ENCODE measurements around the gene IFT43.

Gene IFT43

GRCh38 chr14:76019676-76020075 is 34.1 kb downstream of the IFT43 start:
- Histone ChIP-seq H3K23ac (ENCODE audit: low read length) (no peak overlapping the region), H2AK5ac (ENCODE audit: low read length) (no peak overlapping the region), H3K4me3 (ENCODE audit: low read length) (no peak overlapping the region), H3K27me3 (ENCODE audit: insufficient read depth, low read length, poor library complexity) (no peaks in the 10 kb centered on the region), H3K4me1 (ENCODE audit: control insufficient read depth, low read depth, low read length) (no peaks in the 10 kb centered on the region), H3K4ac (ENCODE audit: low read depth, low read length) (no peak overlapping the region), H3K18ac (ENCODE audit: low read length) (no peak overlapping the region), H4K5ac (ENCODE audit: low read length) (no peak overlapping the region), H3K4me2 (ENCODE audit: low read length) (no peak overlapping the region), H3K79me2 (ENCODE audit: control insufficient read depth, insufficient read depth, low read length) (no peaks in the 10 kb centered on the region), H3K56ac (ENCODE audit: low read length) (no peak overlapping the region), H3K27ac (ENCODE audit: low read depth, low read length) (no peak overlapping the region), H3K79me1 (ENCODE audit: low read length) (no peaks in the 10 kb centered on the region), H2BK15ac (replicated peaks; ENCODE audit: low read depth) (no peak overlapping the region), H3K9ac (ENCODE audit: low read length) (no peak overlapping the region), H3K36me3 (ENCODE audit: control insufficient read depth, insufficient read depth, low read length) (no peaks in the 10 kb centered on the region), H2BK5ac (ENCODE audit: low read length) (no peak overlapping the region), H4K8ac (ENCODE audit: low read depth, low read length) (no peak overlapping the region), H2BK120ac (ENCODE audit: low read depth, low read length) (no peak overlapping the region)
- no peak for DNase-seq
- no CpG with 5 or more reads among the region's 2 CpGs for WGBS (ENCODE audit: extremely low coverage, insufficient coverage, low lambda C conversion rate)

- Histone ChIP-seq H4K8ac (ENCODE audit: low read depth, low read length) (no peak overlapping the region), H2BK120ac (ENCODE audit: low read depth, low read length) (no peak overlapping the region), H3K23ac (ENCODE audit: low read length) (no peak overlapping the region), H3K9ac (ENCODE audit: low read length) (no peak overlapping the region), H3K27me3 (ENCODE audit: insufficient read depth, low read length, poor library complexity) (no peaks in the 10 kb centered on the region), H3K4me3 (ENCODE audit: low read length) (no peak overlapping the region), H2BK5ac (ENCODE audit: low read length) (no peak overlapping the region), H3K4me1 (ENCODE audit: control insufficient read depth, low read depth, low read length) (no peaks in the 10 kb centered on the region), H3K56ac (ENCODE audit: low read length) (no peak overlapping the region), H3K79me2 (ENCODE audit: control insufficient read depth, insufficient read depth, low read length) (no peaks in the 10 kb centered on the region), H3K4ac (ENCODE audit: low read depth, low read length) (no peak overlapping the region), H3K18ac (ENCODE audit: low read length) (no peak overlapping the region), H2BK15ac (replicated peaks; ENCODE audit: low read depth) (no peak overlapping the region), H3K4me2 (ENCODE audit: low read length) (no peak overlapping the region), H3K79me1 (ENCODE audit: low read length) (no peaks in the 10 kb centered on the region), H3K27ac (ENCODE audit: low read depth, low read length) (no peak overlapping the region), H3K36me3 (ENCODE audit: control insufficient read depth, insufficient read depth, low read length) (no peaks in the 10 kb centered on the region), H4K5ac (ENCODE audit: low read length) (no peak overlapping the region), H2AK5ac (ENCODE audit: low read length) (no peak overlapping the region)
- no peak for DNase-seq
- WGBS (ENCODE audit: extremely low coverage, insufficient coverage, low lambda C conversion rate) = no CpG with 5 or more reads among the region's 2 CpGs
These were observed 37.4 kb downstream of the IFT43 start for GRCh38 chr14:76022991-76023390.

GRCh38 chr14:76023757-76024156 is 38.2 kb downstream of the IFT43 start:
- WGBS (ENCODE audit: extremely low coverage, insufficient coverage, low lambda C conversion rate) = no CpG with 5 or more reads among the region's 1 CpG
- no peak overlapping the region for H3K27ac ChIP-seq (ENCODE audit: low read depth, low read length)
- no peak overlapping the region for H2BK5ac ChIP-seq (ENCODE audit: low read length)
- no peak overlapping the region for H2BK120ac ChIP-seq (ENCODE audit: low read depth, low read length)
- no peak overlapping the region for H4K5ac ChIP-seq (ENCODE audit: low read length)
- no peak overlapping the region for H2AK5ac ChIP-seq (ENCODE audit: low read length)
- no peak overlapping the region for H3K18ac ChIP-seq (ENCODE audit: low read length)
- no peaks in the 10 kb centered on the region for H3K4me1 ChIP-seq (ENCODE audit: control insufficient read depth, low read depth, low read length)
- no peak overlapping the region for H3K4me2 ChIP-seq (ENCODE audit: low read length)
- H3K36me3 ChIP-seq (ENCODE audit: control insufficient read depth, insufficient read depth, low read length) = no peaks in the 10 kb centered on the region
- no peak overlapping the region for H3K23ac ChIP-seq (ENCODE audit: low read length)
- H4K8ac ChIP-seq (ENCODE audit: low read depth, low read length) = no peak overlapping the region
- H3K79me1 ChIP-seq (ENCODE audit: low read length) = no peaks in the 10 kb centered on the region
- H3K27me3 ChIP-seq (ENCODE audit: insufficient read depth, low read length, poor library complexity) = no peaks in the 10 kb centered on the region
- H3K79me2 ChIP-seq (ENCODE audit: control insufficient read depth, insufficient read depth, low read length) = no peaks in the 10 kb centered on the region
- H3K4me3 ChIP-seq (ENCODE audit: low read length) = no peak overlapping the region
- H3K4ac ChIP-seq (ENCODE audit: low read depth, low read length) = no peak overlapping the region
- no peak overlapping the region for H3K9ac ChIP-seq (ENCODE audit: low read length)
- no peak for DNase-seq
- no peak overlapping the region for H2BK15ac ChIP-seq (replicated peaks; ENCODE audit: low read depth)
- no peak overlapping the region for H3K56ac ChIP-seq (ENCODE audit: low read length)

- DNase-seq = no peak
- no peak overlapping the region for H2BK5ac ChIP-seq (ENCODE audit: low read length)
- no peak overlapping the region for H3K23ac ChIP-seq (ENCODE audit: low read length)
- H2BK120ac ChIP-seq (ENCODE audit: low read depth, low read length) = no peak overlapping the region
- no peaks in the 10 kb centered on the region for H3K4me1 ChIP-seq (ENCODE audit: control insufficient read depth, low read depth, low read length)
- no peaks in the 10 kb centered on the region for H3K27me3 ChIP-seq (ENCODE audit: insufficient read depth, low read length, poor library complexity)
- H3K36me3 ChIP-seq (ENCODE audit: control insufficient read depth, insufficient read depth, low read length) = no peaks in the 10 kb centered on the region
- no peak overlapping the region for H3K4ac ChIP-seq (ENCODE audit: low read depth, low read length)
- no peak overlapping the region for H3K9ac ChIP-seq (ENCODE audit: low read length)
- no peak overlapping the region for H3K18ac ChIP-seq (ENCODE audit: low read length)
- H3K27ac ChIP-seq (ENCODE audit: low read depth, low read length) = no peak overlapping the region
- no peak overlapping the region for H3K4me3 ChIP-seq (ENCODE audit: low read length)
- no peak overlapping the region for H3K4me2 ChIP-seq (ENCODE audit: low read length)
- no CpG with 5 or more reads among the region's 4 CpGs for WGBS (ENCODE audit: extremely low coverage, insufficient coverage, low lambda C conversion rate)
- H4K5ac ChIP-seq (ENCODE audit: low read length) = no peak overlapping the region
- no peaks in the 10 kb centered on the region for H3K79me1 ChIP-seq (ENCODE audit: low read length)
- H2AK5ac ChIP-seq (ENCODE audit: low read length) = no peak overlapping the region
- no peak overlapping the region for H2BK15ac ChIP-seq (replicated peaks; ENCODE audit: low read depth)
- H3K56ac ChIP-seq (ENCODE audit: low read length) = no peak overlapping the region
- H3K79me2 ChIP-seq (ENCODE audit: control insufficient read depth, insufficient read depth, low read length) = no peaks in the 10 kb centered on the region
- no peak overlapping the region for H4K8ac ChIP-seq (ENCODE audit: low read depth, low read length)
These were observed 38.8 kb downstream of the IFT43 start for GRCh38 chr14:76024211-76024907.

GRCh38 chr14:76034566-76034965 is 49.0 kb downstream of the IFT43 start:
- no CpG with 5 or more reads among the region's 3 CpGs for WGBS (ENCODE audit: extremely low coverage, insufficient coverage, low lambda C conversion rate)
- Histone ChIP-seq H3K9ac (ENCODE audit: low read length) (no peak overlapping the region), H3K79me2 (ENCODE audit: control insufficient read depth, insufficient read depth, low read length) (no peaks in the 10 kb centered on the region), H3K4me3 (ENCODE audit: low read length) (no peak overlapping the region), H3K4ac (ENCODE audit: low read depth, low read length) (no peak overlapping the region), H2BK5ac (ENCODE audit: low read length) (no peak overlapping the region), H4K5ac (ENCODE audit: low read length) (no peak overlapping the region), H3K36me3 (ENCODE audit: control insufficient read depth, insufficient read depth, low read length) (no peaks in the 10 kb centered on the region), H2BK15ac (replicated peaks; ENCODE audit: low read depth) (no peak overlapping the region), H3K4me2 (ENCODE audit: low read length) (no peak overlapping the region), H3K56ac (ENCODE audit: low read length) (no peak overlapping the region), H3K79me1 (ENCODE audit: low read length) (no peaks in the 10 kb centered on the region), H3K27ac (ENCODE audit: low read depth, low read length) (no peak overlapping the region), H4K8ac (ENCODE audit: low read depth, low read length) (no peak overlapping the region), H2AK5ac (ENCODE audit: low read length) (no peak overlapping the region), H3K23ac (ENCODE audit: low read length) (no peak overlapping the region), H3K18ac (ENCODE audit: low read length) (no peak overlapping the region), H3K4me1 (ENCODE audit: control insufficient read depth, low read depth, low read length) (peaks cover 3% of the 10 kb centered on the region), H3K27me3 (ENCODE audit: insufficient read depth, low read length, poor library complexity) (no peaks in the 10 kb centered on the region), H2BK120ac (ENCODE audit: low read depth, low read length) (no peak overlapping the region)
- DNase-seq = no peak

- Histone ChIP-seq H3K4me3 (ENCODE audit: low read length) (no peak overlapping the region), H2AK5ac (ENCODE audit: low read length) (no peak overlapping the region)
These were observed 55.1 kb downstream of the IFT43 start for GRCh38 chr14:76040704-76041103.

More at GRCh38 chr14:76040704-76041103, 55.1 kb downstream of the IFT43 start:
- no peak overlapping the region for H2BK120ac ChIP-seq (ENCODE audit: low read depth, low read length)
- H3K56ac ChIP-seq (ENCODE audit: low read length) = no peak overlapping the region
- H4K8ac ChIP-seq (ENCODE audit: low read depth, low read length) = no peak overlapping the region
- DNase-seq = no peak
- H3K4me2 ChIP-seq (ENCODE audit: low read length) = no peak overlapping the region
- H3K9ac ChIP-seq (ENCODE audit: low read length) = no peak overlapping the region
- WGBS (ENCODE audit: extremely low coverage, insufficient coverage, low lambda C conversion rate) = no CpG with 5 or more reads among the region's 3 CpGs
- H3K18ac ChIP-seq (ENCODE audit: low read length) = no peak overlapping the region
- H3K27me3 ChIP-seq (ENCODE audit: insufficient read depth, low read length, poor library complexity) = no peaks in the 10 kb centered on the region
- H3K27ac ChIP-seq (ENCODE audit: low read depth, low read length) = no peak overlapping the region
- H2BK5ac ChIP-seq (ENCODE audit: low read length) = no peak overlapping the region
- H3K4me1 ChIP-seq (ENCODE audit: control insufficient read depth, low read depth, low read length) = no peaks in the 10 kb centered on the region
- H3K36me3 ChIP-seq (ENCODE audit: control insufficient read depth, insufficient read depth, low read length) = no peaks in the 10 kb centered on the region
- no peak overlapping the region for H4K5ac ChIP-seq (ENCODE audit: low read length)
- no peaks in the 10 kb centered on the region for H3K79me1 ChIP-seq (ENCODE audit: low read length)
- no peaks in the 10 kb centered on the region for H3K79me2 ChIP-seq (ENCODE audit: control insufficient read depth, insufficient read depth, low read length)
- no peak overlapping the region for H3K23ac ChIP-seq (ENCODE audit: low read length)
- no peak overlapping the region for H2BK15ac ChIP-seq (replicated peaks; ENCODE audit: low read depth)
- no peak overlapping the region for H3K4ac ChIP-seq (ENCODE audit: low read depth, low read length)
